GM23338 (cell line): ENCODE results near the gene POLR1A. TPM values are rescaled to one million over a fixed set of nuclear protein-coding genes. Genes with fewer than 3 reads are reported as not detected.

Experiments used
- ATAC-seq: fragments of 200-7000 bp; cut with Tn5 transposase; 3 replicates; pipeline ENCODE4 v1.9.1; 2020
- DNase-seq: peaks from one replicate; pipeline ENCODE4 v3.0.0-alpha.2; 2015; ENCODE audit warnings: low spot score
- H2AFZ ChIP-seq: fragments of 200-600 bp; sonication (generic); 2 replicates; pipeline ENCODE4 v1.8.0; 2016; ENCODE audit warnings: antibody characterized with exemption, mild to moderate bottlenecking, moderate library complexity
- H3F3A ChIP-seq: fragments of 200-600 bp; sonication (generic); replicated peaks from 2 replicates; pipeline ENCODE4 v1.8.0; 2017; ENCODE audit warnings: antibody characterized with exemption, mixed run types, low read depth
- H3K27ac ChIP-seq: fragments of 200-600 bp; sonication (generic); 2 replicates; pipeline ENCODE4 v1.6.1; 2016; ENCODE audit warnings: low read depth
- H3K27me3 ChIP-seq: fragments of 200-600 bp; sonication (generic); 2 replicates; pipeline ENCODE4 v1.8.0; 2016; ENCODE audit warnings: mild to moderate bottlenecking, mixed run types, moderate library complexity; ENCODE audit not compliant: insufficient read depth
- H3K36me3 ChIP-seq: fragments of 200-600 bp; sonication (generic); 2 replicates; pipeline ENCODE4 v1.8.0; 2016; ENCODE audit warnings: mild to moderate bottlenecking; ENCODE audit not compliant: insufficient read depth
- H3K4me1 ChIP-seq: fragments of 200-600 bp; sonication (generic); 2 replicates; pipeline ENCODE4 v1.8.0; 2016; ENCODE audit warnings: mild to moderate bottlenecking, moderate library complexity; ENCODE audit not compliant: insufficient read depth
- H3K4me2 ChIP-seq: fragments of 200-600 bp; sonication (generic); 2 replicates; pipeline ENCODE4 v1.7.1; 2017; ENCODE audit warnings: mixed run types
- H3K4me3 ChIP-seq: fragments of 200-600 bp; sonication (generic); 2 replicates; pipeline ENCODE4 v1.6.1; 2016; ENCODE audit warnings: mixed run types
- H3K79me2 ChIP-seq: fragments of 200-600 bp; sonication (generic); replicated peaks from 2 replicates; pipeline ENCODE4 v1.8.0; 2017; ENCODE audit warnings: mild to moderate bottlenecking; ENCODE audit not compliant: insufficient read depth
- H3K9me2 ChIP-seq: fragments of 200-600 bp; sonication (generic); 2 replicates; pipeline ENCODE4 v1.8.0; 2017; ENCODE audit not compliant: insufficient read depth
- H4K20me1 ChIP-seq: fragments of 200-600 bp; sonication (generic); replicated peaks from 2 replicates; pipeline ENCODE4 v1.8.0; 2017; ENCODE audit warnings: mild to moderate bottlenecking; ENCODE audit not compliant: insufficient read depth
- H3K27ac Mint-ChIP-seq: 2 replicates; pipeline ENCODE4 v1.8.0; 2020; ENCODE audit warnings: inconsistent platforms, mild to moderate bottlenecking, moderate library complexity, mixed read lengths
- H3K27me3 Mint-ChIP-seq: 3 replicates; pipeline ENCODE4 v1.8.0; 2022; ENCODE audit warnings: low read depth, mild to moderate bottlenecking, moderate library complexity, mixed read lengths, inconsistent platforms; ENCODE audit not compliant: insufficient read depth, poor library complexity
- H3K36me3 Mint-ChIP-seq: 3 replicates; pipeline ENCODE4 v1.8.0; 2021; ENCODE audit warnings: low read depth, mild to moderate bottlenecking, inconsistent platforms, moderate library complexity, mixed read lengths
- H3K4me1 Mint-ChIP-seq: 3 replicates; pipeline ENCODE4 v1.8.0; 2020; ENCODE audit warnings: mild to moderate bottlenecking, inconsistent platforms, mixed read lengths
- H3K4me3 Mint-ChIP-seq: 3 replicates; pipeline ENCODE4 v1.8.0; 2021; ENCODE audit warnings: moderate library complexity, mild to moderate bottlenecking, inconsistent platforms, mixed read lengths
- H3K9me3 Mint-ChIP-seq: 3 replicates; pipeline ENCODE4 v1.8.0; 2020; ENCODE audit warnings: moderate library complexity, mild to moderate bottlenecking, inconsistent platforms, mixed read lengths
- CREB1 ChIP-seq: fragments of 250-450 bp; sonication (Bioruptor Pico); IDR thresholded peaks from 2 replicates; pipeline ENCODE4 v1.5.0; 2020; ENCODE audit warnings: low read depth, mild to moderate bottlenecking, moderate library complexity
- EZH2 ChIP-seq: fragments of 200-600 bp; sonication (generic); IDR thresholded peaks from one replicate; pipeline ENCODE4 v1.8.0; 2017; ENCODE audit warnings: antibody characterized with exemption, mild to moderate bottlenecking, low read depth; ENCODE audit not compliant: unreplicated experiment
- EZH2phosphoT487 ChIP-seq: fragments of 200-600 bp; sonication (generic); IDR thresholded peaks from one replicate; pipeline ENCODE4 v1.8.1; 2018; ENCODE audit warnings: antibody characterized with exemption; ENCODE audit not compliant: unreplicated experiment
- JUNB ChIP-seq: IDR thresholded peaks from one replicate; pipeline ENCODE4 v1.6.1; 2016; ENCODE audit warnings: antibody characterized with exemption; ENCODE audit not compliant: unreplicated experiment
- NANOG ChIP-seq: IDR thresholded peaks from 2 replicates; pipeline ENCODE4 v1.6.1; 2016; ENCODE audit warnings: antibody characterized with exemption, borderline replicate concordance
- POLR2AphosphoS5 ChIP-seq: IDR thresholded peaks from 2 replicates; pipeline ENCODE4 v1.6.1; 2016; ENCODE audit warnings: antibody characterized with exemption, low read depth
- STAT1 ChIP-seq: IDR thresholded peaks from one replicate; pipeline ENCODE4 v1.6.1; 2016; ENCODE audit warnings: antibody characterized with exemption; ENCODE audit not compliant: unreplicated experiment
- ZNF114 ChIP-seq: fragments of 250-450 bp; sonication (Bioruptor Pico); IDR thresholded peaks from 2 replicates; pipeline ENCODE4 v1.5.0; 2020; ENCODE audit warnings: mild to moderate bottlenecking, moderate library complexity
- ZNF331 ChIP-seq: fragments of 250-450 bp; sonication (Bioruptor Pico); IDR thresholded peaks from 2 replicates; pipeline ENCODE4 v1.5.0; 2020; ENCODE audit warnings: low read depth, mild to moderate bottlenecking, moderate library complexity
- polyA plus RNA-seq: library from polyadenylated mRNA; unstranded; fragments of >200 nt; fragmentation: Nextera tagmentation; extraction: Ambion mirVana; gene quantifications from 2 replicates; pipeline ENCODE4 v1.2.1, GENCODE V29; 2016
- total RNA-seq: library from RNA; depleted of rRNA; stranded (reverse); fragments of >200 nt; shearing (Covaris generic); gene quantifications from 2 replicates; pipeline ENCODE4 v1.2.3, GENCODE V29; 2014
- TF ChIP-seq, protein P1 (sequence below): IDR thresholded peaks from one replicate; pipeline ENCODE4 v1.6.1; 2018; ENCODE audit warnings: antibody characterized with exemption; ENCODE audit not compliant: unreplicated experiment
- TF ChIP-seq, protein P2 (sequence below), 2 experiments: fragments of 200-600 bp in 1 of 2; sonication (generic) in 1 of 2; conservative IDR thresholded peaks; 2 replicates each; pipeline versions ENCODE4 v1.5.1 to v1.6.1; 2016 to 2017; ENCODE audit warnings: antibody characterized with exemption in 2 of 2, low read depth in 2 of 2, mild to moderate bottlenecking in 2 of 2, moderate library complexity in 1 of 2

Gene POLR1A
- total and polyA plus RNA-seq, 2 experiments from 2014 or later: 13.8 to 43.2 TPM

DNA sequence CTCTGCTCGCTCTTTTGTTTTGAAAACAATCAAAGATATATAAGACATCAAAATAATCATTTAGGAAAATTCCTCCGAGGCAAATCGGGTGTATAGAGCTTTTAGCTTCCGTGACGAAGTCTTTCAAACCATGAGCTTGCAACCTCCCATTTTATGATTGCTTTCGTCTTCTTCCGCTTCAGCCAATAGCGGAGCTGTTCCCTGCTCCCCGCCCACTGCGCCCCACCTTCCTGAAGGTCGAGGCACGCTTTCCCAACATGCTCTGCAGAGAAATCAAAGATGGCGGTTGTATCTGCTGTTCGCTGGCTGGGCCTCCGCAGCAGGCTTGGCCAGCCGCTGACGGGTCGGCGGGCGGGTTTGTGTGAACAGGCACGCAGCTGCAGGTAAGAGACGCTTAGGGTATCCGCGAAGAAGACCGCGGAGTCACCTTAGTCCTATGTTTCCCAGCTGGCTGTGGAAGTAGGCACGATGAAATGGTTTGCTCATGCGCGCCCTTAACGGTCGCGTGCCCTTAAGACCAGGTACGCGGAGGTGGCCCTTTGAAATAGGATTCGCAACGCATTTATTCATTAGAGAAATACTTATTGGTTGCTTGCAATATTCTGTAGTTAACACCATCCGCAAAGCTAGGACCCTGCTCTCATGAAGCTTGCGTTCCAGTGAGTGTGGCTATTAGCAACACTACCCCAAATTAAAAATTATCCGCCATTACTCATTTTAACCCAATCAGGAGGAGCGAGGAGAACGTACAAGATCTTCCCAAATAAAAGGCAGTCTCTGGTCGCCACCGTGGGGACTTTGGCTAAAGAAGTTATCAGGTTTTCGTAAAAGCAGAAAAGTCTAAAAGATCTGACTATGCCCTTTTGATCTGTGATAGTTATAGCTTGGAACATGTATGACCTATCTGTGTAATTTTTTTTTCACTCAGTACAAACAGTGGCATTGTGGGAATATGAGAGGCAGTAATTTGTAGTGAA is 571 bp upstream of the POLR1A start, which contains the start of gene PTCD3:
Gene PTCD3, plus strand, starts transcription at position 267 of the 977 bp plus-strand sequence. Its CDS starts 13 bp downstream, at position 280.
- Histone ChIP-seq H3K79me2 (peaks cover 92% of the 10 kb centered on the region), H3K9me2 (no peaks in the 10 kb centered on the region), H3K4me2 (peak within 1 kb of the TSS; percentile 94), H3K36me3 (peaks cover 19% of the 10 kb centered on the region; the same call in 1 of the 2 replicates), H3K27me3 (no peaks in the 10 kb centered on the region), H3K4me1 (peaks cover 14% of the 10 kb centered on the region), H3K27ac (peak within 1 kb of the TSS; percentile 76), H3K4me3 (peak within 1 kb of the TSS; percentile 89), H3F3A (no peaks in the 10 kb centered on the region), H4K20me1 (peaks cover 39% of the 10 kb centered on the region), H2AFZ (peak within 1 kb of the TSS; percentile 45; the same call in 1 of the 2 replicates)
- DNase-seq (peak; percentile 98), ATAC-seq (peak; percentile 94)
- TF ChIP-seq JUNB: no peak
- no peak for TF ChIP-seq STAT1
- TF ChIP-seq ZNF114 (CRISPR knock-in tag): no peak
- TF ChIP-seq POLR2AphosphoS5: peak; percentile 93
- peak; percentile 76 for TF ChIP-seq CREB1 (CRISPR knock-in tag)
- TF ChIP-seq, protein P1, sequence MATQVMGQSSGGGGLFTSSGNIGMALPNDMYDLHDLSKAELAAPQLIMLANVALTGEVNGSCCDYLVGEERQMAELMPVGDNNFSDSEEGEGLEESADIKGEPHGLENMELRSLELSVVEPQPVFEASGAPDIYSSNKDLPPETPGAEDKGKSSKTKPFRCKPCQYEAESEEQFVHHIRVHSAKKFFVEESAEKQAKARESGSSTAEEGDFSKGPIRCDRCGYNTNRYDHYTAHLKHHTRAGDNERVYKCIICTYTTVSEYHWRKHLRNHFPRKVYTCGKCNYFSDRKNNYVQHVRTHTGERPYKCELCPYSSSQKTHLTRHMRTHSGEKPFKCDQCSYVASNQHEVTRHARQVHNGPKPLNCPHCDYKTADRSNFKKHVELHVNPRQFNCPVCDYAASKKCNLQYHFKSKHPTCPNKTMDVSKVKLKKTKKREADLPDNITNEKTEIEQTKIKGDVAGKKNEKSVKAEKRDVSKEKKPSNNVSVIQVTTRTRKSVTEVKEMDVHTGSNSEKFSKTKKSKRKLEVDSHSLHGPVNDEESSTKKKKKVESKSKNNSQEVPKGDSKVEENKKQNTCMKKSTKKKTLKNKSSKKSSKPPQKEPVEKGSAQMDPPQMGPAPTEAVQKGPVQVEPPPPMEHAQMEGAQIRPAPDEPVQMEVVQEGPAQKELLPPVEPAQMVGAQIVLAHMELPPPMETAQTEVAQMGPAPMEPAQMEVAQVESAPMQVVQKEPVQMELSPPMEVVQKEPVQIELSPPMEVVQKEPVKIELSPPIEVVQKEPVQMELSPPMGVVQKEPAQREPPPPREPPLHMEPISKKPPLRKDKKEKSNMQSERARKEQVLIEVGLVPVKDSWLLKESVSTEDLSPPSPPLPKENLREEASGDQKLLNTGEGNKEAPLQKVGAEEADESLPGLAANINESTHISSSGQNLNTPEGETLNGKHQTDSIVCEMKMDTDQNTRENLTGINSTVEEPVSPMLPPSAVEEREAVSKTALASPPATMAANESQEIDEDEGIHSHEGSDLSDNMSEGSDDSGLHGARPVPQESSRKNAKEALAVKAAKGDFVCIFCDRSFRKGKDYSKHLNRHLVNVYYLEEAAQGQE: no peak
- no peak for TF ChIP-seq EZH2
- no peak for TF ChIP-seq EZH2phosphoT487
- no peaks in the 10 kb centered on the region for H3K27me3 Mint-ChIP-seq
- peak within 1 kb of the TSS; percentile 95 for H3K4me3 Mint-ChIP-seq
- H3K27ac Mint-ChIP-seq: peak within 1 kb of the TSS; percentile 100
- H3K4me1 Mint-ChIP-seq: peaks cover 20% of the 10 kb centered on the region
- H3K9me3 Mint-ChIP-seq: no peaks in the 10 kb centered on the region
- peaks cover 69% of the 10 kb centered on the region for H3K36me3 Mint-ChIP-seq

DNA sequence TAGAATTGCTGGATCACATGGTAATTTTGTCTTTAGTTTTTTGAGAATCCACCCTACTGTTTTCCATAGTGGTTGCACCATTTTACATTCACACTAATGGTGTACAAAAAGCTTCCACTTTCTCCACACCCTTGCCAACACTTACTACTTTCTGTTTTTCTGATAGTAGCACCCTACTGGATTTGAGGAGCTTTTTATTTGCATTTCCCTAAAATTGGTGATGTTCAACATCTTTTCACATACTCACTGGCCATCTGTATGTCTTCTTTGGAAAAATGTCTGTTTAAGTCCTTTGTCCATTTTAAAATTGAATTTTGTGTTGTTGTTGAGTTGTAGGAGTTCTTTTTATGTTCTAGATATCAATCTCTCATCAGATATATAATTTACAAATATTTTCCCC is 3.5 kb downstream of the POLR1A start:
- Histone ChIP-seq H3K27ac (no peak overlapping the region), H3F3A (no peaks in the 10 kb centered on the region), H3K4me3 (no peak overlapping the region), H3K4me2 (no peak overlapping the region), H3K79me2 (peaks cover 81% of the 10 kb centered on the region), H2AFZ (no peak overlapping the region), H3K36me3 (peaks cover 26% of the 10 kb centered on the region; the same call in 1 of the 2 replicates), H3K4me1 (peaks cover 7% of the 10 kb centered on the region), H4K20me1 (peaks cover 36% of the 10 kb centered on the region), H3K27me3 (no peaks in the 10 kb centered on the region), H3K9me2 (no peaks in the 10 kb centered on the region)
- DNase-seq (no peak), ATAC-seq (no peak)
- peaks cover 13% of the 10 kb centered on the region for H3K4me1 Mint-ChIP-seq
- H3K9me3 Mint-ChIP-seq: no peaks in the 10 kb centered on the region
- peaks cover 60% of the 10 kb centered on the region for H3K36me3 Mint-ChIP-seq
- H3K27ac Mint-ChIP-seq: no peak overlapping the region
- H3K27me3 Mint-ChIP-seq: no peaks in the 10 kb centered on the region
- H3K4me3 Mint-ChIP-seq: no peak overlapping the region
- TF ChIP-seq CREB1 (CRISPR knock-in tag): no peak
- no peak for TF ChIP-seq POLR2AphosphoS5
- no peak for TF ChIP-seq ZNF331 (CRISPR knock-in tag)
- TF ChIP-seq, protein P2, sequence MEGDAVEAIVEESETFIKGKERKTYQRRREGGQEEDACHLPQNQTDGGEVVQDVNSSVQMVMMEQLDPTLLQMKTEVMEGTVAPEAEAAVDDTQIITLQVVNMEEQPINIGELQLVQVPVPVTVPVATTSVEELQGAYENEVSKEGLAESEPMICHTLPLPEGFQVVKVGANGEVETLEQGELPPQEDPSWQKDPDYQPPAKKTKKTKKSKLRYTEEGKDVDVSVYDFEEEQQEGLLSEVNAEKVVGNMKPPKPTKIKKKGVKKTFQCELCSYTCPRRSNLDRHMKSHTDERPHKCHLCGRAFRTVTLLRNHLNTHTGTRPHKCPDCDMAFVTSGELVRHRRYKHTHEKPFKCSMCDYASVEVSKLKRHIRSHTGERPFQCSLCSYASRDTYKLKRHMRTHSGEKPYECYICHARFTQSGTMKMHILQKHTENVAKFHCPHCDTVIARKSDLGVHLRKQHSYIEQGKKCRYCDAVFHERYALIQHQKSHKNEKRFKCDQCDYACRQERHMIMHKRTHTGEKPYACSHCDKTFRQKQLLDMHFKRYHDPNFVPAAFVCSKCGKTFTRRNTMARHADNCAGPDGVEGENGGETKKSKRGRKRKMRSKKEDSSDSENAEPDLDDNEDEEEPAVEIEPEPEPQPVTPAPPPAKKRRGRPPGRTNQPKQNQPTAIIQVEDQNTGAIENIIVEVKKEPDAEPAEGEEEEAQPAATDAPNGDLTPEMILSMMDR (conservative IDR thresholded peaks at IDR 0.05; ENCODE audit: low read depth in 2 of 2): no peak
- TF ChIP-seq, protein P1: no peak
- no peak for TF ChIP-seq EZH2phosphoT487
- no peak for TF ChIP-seq NANOG
- no peak for TF ChIP-seq JUNB
- no peak for TF ChIP-seq EZH2
